HG02798 (cell line): ENCODE data around the gene MRPS21.

ENCODE experiments used
- ATAC-seq: cut with Tn5 transposase; IDR thresholded peaks from one replicate; pipeline ENCODE4 v1.9.1; 2021; ENCODE audit warnings: mild to moderate bottlenecking; ENCODE audit not compliant: unreplicated experiment, poor library complexity

Gene MRPS21

DNA sequence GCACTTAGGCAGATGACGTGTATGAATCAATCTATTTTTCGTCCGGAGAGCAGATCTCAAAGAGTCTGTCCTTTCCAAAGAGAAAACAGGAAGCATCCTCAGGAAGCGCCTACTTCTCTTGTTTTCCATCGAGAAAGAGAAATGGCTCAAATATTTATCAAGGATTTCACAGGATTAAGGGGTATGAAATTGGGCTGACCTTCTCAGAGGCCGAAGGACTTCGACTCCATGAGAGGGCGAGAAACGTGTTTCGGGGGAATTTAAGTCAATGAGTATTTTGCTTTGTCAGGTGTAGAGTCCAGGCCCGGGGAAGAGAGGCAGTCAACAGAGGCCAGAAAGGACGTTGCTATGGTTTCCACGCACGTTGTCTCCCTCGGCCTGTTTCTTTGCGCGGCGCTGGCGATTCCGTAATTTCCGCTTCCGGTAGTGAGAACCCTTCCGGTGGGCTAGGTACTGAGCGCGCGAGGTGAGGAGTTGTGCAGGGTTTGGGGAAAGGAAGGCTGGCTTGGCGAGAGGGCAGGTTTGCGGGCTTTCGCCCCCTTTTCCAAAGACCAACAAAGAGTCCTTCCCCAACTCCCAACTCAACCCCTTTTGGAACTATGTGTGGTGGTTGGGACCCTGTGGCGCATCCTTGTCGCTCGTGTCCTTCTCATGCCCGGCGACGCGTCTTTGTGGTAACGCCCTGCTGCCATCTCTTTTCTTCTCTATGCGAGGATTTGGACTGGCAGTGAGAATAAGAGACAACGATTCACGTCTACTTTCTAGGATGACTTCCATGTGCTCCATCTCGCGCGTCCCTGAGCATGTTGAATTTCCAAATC lies at the start of gene MRPS21:
MRPS21 (plus strand) TSS at position 429 of the 821 bp plus-strand sequence. CDS start 506 bp downstream, outside the sequence.
- ATAC-seq, result peak; percentile 98

DNA sequence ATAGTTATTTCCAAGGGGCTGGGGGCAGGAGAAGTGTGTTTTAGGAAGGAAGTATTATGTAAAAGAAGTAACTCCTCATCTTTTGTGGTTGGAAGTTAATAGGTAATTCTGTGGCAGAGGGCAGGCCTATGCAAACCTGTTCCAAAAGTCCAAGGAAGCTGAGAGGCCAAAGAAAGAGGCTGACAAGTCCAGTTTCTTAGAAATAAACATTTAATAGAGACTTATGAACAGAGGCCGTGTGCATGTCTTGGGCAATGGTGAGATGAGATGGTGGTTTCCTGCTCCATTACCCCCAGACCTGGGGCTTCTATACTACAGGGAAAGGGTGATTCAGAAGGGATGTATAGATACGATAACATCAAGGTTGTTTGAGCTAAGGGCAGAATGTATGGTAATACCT lies 43.7 kb upstream of the MRPS21 start:
- ATAC-seq, result no peak

DNA sequence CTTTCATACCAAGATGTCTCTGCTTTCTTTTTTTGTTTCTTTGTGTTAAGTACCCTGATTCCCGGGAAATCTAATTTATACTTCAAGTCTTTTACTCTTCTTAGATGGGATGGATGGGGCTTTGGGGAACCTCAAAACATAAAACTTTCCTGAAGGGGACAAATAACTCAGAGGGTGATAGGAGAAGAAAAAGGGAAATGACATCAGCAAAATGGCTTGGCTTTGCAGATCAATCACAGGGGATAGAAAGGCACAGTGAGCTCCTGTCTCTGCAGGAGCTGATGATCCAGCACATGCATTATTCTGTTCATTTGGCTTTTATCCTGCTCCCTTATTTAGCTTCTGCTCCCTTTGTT lies 37.5 kb upstream of the MRPS21 start:
- no peak for ATAC-seq

DNA sequence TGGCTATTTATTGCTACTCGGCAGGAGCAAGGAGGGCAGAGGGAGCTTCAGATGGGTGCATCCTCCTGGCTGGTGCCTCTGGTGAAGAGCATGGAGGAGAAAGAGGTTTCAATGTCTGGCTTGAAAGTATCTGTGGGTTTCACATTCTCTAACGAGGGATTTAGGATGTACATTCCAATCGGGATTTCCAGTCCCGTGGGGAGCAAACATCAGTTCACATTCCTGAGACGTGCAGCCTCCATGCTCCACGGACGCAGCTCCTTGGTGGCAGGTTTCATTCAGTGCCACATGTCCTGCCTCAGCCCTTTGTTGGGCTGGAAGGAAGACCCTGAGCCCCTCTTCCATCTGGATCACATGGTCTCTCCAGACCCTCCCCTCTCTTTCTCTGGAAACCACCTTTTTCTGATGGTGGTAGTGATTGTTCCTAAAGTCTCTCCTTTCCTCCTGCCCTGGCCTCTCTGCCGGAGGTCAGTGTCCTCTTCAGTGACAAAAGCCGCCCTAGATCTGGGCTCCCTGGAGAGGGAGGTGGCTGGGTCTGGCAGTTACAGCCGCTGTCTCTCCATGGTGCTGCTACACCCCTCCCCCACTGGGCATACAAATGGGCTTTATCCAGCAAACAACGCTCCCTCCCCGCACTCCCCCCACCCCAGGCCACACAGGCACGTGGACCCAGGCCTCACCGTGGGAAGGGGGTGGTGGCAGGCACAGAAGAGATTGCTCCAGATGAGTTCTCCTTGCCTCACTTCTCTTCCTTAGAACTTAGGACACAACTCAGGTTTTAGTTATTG lies 36.9 kb upstream of the MRPS21 start:
- ATAC-seq, result no peak

DNA sequence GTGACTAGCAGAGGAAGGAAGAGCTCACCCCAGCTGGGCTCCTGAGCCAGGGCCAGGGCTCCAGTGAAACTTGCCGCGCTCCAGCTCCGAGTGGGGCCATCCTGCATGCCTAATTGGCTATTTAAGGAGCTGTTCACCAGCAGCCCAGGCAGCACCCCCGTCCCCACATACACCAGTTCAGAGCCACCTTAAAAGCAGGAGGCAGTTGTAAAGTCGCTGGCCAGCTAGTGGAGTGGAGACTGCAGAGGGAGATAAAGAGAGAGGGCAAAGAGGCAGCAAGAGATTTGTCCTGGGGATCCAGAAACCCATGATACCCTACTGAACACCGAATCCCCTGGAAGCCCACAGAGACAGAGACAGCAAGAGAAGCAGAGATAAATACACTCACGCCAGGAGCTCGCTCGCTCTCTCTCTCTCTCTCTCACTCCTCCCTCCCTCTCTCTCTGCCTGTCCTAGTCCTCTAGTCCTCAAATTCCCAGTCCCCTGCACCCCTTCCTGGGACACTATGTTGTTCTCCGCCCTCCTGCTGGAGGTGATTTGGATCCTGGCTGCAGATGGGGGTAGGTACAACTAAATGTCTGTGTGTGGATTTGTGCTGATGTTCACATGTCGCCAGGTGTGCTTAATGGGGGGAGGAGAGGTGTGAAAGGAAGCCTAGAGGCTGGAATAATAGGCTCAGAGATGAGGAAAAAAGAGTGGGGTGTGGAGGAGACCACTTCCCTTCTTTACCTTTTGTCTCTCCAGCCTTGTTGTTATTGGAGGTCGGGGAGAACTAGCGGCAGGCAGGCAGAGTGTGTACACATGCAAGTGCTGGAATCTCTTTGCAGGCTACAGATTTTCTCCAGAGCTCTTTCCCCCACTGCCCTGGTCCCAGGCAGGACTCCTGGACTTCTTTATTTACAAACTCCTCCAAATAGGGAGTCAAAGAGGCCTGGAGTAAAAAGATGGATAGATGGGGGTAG lies 35.8 kb upstream of the MRPS21 start, which contains the start of gene CA14:
CA14 (plus strand) TSS at position 151 of the 962 bp plus-strand sequence; CDS start at position 506, 355 bp downstream.
- no peak for ATAC-seq

DNA sequence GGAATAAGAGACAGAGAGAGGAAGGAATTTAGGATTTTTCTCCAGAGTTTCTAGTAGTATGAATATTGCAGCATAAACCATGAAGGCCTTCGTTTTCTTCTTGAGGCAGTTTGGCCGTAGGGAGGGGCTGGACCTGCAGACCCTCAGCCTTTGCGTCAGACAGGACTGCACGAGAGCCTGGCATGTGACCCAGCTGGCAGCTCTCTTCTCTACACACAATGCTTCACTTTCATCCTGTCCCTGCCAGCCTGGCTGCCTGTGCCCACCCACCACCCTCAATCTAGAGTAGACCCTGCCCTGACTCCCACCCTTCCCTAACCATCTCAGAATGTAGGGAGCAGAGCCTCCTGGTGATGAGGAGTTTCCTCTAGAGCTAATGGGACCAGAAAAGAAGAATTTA lies 34.4 kb upstream of the MRPS21 start:
- no peak for ATAC-seq

DNA sequence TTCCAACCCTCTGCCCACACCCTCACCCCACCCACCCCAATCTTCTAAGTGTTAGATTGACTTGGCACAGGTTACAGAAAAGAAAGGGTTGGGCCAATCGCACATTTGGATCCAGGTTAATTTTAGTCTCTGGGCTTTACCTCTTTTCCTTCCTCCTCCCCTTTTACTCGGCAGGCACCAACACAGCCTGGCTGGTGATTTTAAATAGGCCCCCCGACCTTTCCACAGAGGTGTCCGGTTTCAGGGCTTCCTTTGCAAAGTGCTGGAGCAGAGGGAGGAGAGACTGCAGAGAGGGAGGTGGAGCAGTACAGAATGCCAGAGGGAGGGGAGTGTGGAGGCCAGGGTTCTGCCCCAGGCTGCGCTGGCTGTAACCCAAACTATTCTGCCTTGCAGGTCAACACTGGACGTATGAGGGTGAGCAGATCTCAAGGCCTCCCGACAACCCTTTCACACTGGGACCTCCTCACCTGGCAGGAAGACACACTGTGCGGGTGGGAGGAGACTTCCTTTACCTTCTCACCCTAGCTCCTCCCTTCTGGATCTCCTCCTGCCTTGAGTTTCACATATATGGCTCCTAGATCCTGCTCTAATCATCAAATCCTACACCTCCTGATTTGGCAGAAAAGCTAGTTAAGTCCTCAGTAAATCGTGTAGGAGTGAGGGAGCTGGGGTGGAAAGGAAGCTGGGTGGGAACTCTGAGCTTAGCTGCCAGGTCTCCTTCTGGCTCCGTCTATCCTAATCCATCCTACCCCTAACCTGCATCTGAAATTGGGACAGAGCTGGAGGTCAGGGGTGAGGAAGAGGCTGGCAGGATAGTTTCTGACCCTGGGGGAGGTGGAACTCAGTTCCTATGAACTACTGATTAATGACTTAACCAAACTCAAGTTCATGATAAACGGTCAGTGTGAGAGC lies 33.6 kb upstream of the MRPS21 start:
- no peak for ATAC-seq

DNA sequence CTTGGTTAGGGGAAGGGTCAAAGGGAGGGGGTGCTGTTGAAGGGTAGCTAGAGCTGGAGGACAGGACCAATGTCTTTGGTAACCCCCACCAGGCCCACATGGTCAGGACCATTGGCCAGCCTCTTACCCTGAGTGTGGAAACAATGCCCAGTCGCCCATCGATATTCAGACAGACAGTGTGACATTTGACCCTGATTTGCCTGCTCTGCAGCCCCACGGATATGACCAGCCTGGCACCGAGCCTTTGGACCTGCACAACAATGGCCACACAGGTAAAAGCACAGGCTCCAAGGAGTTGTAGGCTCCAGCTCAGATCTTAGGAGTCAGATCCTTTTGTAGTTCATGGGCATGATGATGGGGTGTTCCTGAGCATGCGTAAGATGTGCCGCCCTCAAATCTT lies 32.3 kb upstream of the MRPS21 start:
- no peak for ATAC-seq

DNA sequence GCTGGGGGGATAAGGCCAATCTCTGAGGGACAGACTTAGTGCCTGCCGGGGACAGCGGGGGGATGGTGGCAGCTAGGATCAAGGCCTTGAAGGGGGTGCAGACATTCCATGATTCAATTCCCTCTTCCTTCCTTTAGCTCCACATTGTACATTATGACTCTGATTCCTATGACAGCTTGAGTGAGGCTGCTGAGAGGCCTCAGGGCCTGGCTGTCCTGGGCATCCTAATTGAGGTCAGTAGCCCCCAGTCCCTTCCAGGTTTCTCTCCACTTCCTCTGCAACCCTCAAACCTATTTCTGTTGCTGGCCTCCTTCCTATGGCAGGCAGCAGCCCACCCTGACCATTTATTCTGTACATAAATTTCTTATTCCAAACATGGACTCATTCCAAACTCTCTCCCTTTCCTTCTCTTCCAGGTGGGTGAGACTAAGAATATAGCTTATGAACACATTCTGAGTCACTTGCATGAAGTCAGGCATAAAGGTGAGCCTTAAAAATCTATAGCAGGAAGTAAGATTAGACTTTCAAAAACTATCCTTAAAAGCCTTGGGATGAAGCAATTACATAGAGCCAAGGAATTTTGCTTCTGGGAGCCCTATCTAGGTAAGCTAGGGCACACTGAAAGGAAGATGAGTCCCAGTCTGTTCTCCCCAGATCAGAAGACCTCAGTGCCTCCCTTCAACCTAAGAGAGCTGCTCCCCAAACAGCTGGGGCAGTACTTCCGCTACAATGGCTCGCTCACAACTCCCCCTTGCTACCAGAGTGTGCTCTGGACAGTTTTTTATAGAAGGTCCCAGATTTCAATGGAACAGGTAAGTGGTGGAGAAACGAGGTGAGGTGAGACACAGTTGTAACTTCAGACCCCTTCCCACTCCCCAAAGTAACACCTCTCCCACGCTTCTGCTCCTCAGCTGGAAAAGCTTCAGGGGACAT lies 31.0 kb upstream of the MRPS21 start:
- ATAC-seq, result no peak

DNA sequence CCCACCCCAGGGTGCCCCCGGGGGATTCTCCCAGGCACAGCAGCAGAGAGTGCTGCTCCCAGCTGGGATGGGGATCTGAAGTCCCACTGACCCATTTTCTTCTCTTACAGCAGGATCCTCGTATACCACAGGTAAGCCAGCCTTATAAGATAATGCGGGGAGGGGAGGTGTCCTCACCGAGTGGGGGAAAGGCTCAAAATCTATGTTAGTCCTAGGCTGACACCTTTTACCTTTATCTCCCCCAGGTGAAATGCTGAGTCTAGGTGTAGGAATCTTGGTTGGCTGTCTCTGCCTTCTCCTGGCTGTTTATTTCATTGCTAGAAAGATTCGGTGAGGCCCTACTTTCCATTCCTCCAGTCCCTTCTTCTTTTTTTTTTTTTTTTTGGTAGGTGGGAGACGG lies 30.1 kb upstream of the MRPS21 start:
- no peak for ATAC-seq

DNA sequence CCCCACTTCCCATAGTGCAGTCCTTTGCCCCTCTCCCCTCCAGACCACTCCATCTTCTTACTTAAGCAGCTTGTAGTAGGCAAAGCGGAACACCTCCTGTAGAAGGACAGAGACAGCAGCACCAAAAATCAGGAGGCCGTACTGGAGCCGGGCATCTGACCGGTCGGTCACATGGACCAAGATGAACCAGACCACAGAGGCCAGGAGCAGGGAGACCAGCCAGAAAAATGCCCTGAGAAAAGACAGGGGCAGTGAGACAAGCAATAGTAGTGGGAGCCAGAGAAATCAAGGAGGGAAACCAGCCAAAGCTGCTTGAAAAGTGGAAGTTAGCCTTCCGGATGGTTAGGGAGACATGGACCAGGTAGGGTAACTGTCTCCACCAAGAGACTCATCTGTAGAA lies 25.8 kb upstream of the MRPS21 start:
- ATAC-seq, result no peak

DNA sequence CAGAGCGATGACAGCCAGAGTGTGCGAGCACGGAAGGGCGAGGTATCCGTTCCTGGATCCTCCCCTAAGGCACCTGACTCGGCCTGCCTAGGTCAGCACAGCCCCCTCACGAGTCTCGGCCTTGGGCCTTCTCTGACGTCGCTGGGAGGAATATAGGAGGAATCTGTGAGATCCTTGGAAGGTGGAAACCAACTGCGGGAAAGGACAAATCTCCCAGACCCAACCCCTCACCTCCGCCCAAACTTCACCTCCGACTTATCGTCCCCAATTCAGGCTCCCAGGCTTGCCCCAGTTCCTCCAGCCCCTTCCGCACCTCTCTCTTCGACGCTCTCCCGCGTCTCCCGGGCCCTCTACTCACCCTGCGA lies 25.3 kb upstream of the MRPS21 start:
- peak; percentile 20 for ATAC-seq

DNA sequence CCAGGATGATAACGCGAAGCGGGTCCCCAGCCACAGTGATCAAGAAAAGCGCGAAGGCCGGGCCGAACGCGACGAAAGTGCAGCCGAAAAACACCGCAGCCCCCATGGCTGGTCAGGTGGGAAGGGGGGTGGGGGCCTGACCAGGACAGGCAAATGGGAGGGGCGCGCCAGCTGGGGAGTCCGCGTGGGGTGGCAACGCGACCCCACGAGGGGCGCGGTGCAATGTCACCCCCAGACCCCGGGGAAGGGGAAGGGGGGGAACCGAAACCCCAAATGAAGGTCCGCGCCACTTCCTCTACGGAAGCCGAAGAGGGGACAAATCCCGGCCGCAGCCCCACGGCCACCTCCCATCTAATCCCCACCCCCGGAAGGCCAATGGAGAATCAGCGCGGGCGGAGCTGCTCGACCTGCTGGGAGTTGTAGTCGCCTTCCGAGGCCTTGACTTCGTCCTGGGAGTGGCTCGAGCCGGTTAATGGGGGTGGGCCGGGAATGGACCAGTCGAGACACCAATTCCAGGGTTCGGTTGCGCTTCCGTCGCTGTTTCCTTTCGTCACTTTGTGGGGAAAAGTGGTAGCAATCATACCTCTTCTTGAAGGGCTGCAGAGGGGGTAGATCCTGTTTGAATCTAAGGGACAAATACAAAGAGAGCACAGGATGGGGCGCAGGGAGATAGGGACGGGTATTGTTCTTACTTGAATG lies 24.8 kb upstream of the MRPS21 start, which contains the start of gene APH1A:
APH1A (minus strand) TSS at position 312 of the 699 bp plus-strand sequence; CDS start at position 106, 206 bp downstream.
- peak; percentile 94 for ATAC-seq

DNA sequence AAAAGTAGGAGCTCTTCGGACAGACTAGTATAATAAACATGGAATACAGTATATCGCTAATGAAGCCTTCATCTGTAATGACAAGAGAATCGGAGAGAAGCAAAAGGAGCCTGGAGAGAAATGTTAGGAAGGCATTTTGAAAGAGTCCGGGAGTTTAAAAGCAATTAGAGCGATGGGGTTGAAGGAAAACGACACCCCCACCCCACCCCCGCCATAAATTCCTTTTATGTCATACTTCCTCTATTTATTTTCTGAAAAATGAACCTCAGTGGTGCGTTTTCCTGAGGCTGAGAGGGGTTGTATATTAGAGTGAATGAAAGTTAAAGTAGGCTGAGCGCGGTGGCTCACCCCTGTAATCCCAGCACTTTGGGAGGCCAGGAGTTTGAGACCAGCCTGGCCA lies 24.2 kb upstream of the MRPS21 start:
- no peak for ATAC-seq

DNA sequence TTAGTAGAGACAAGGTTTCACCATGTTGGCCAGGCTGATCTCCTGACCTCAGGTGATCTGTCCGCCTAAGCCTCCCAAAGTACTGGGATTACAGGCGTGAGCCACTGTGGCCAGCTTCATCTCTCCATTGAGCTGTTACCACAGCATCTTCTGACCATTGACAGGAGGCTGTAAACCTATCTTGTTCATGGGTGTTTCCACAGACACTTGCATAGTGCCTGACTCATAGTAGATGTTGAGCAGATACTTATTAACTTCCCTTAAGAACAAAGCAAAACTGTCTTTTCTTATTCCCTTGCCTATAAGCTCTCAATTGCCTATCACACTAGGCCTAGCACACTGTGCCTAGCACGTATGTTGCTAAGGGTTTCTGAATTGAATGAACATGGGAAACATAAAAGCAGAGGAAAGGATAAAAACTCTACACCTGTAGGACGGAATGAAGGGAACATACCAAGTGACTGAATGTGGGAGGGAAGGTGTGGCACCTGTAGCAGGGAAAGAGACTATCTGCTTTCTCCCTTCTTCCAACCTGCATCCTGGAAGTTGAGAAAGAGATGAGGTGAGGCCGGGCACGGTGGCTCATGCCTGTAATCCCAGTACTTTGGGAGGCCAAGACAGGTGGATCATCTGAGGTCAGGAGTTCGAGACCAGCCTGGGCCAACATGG lies 22.2 kb upstream of the MRPS21 start:
- no peak for ATAC-seq

DNA sequence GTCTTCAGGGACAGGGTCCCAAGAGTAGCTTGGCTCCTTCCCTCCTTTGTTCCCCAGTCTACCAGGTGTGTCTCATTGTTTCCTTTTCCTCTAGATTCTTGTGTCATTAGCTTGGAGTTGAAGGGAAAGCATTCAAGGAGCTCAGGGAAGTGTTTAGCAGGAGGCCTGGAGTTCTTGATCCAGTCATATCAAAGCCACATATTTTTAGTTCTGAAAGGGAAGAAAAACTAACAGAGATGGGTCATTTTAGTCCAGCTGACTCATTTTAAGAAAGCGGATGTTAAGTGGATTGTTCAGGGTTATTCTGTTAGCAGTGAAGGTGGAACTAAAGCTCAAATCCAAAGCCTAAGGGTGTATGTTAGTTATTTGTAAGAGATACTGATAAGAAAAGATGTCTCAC lies 20.4 kb upstream of the MRPS21 start:
- no peak for ATAC-seq

DNA sequence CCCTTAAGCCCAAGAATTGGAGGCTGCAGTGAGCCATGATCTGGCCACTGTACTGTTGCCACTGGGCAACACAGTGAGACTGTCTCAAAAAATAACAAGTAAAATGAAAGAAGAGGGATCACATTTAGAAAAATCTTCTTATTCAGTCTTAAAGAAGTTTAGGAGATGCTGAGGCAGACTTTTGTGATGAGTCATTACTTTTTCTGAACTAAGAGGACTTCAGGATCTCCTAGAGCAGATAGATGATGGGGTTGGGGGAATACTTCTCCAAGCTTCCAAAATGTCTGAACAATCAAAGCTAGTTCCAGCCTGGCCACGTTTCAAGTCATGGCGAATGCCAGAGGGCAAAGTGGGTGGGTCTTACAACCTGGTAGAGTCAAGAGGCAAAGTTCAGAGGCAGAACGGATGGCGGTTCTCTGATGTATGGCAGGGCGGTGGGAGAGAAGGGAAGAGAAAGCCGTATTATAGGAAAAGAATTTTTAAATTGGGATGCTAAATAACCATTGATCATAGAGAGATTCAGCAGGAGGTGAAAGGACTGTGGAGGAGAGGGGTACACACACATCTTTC lies 13.4 kb upstream of the MRPS21 start:
- ATAC-seq, result no peak
